ENCODE data around the gene NEIL1. TPM values are rescaled to one million over a fixed set of nuclear protein-coding genes. Genes with fewer than 3 reads are reported as not detected.
"Not testable (repeated sequence)": the region's sequence is repeated elsewhere in the genome, so short reads cannot be mapped to it uniquely, and the experiment has no call there.

Gene NEIL1
- polyA plus RNA-seq, 2 of the 4 experiments (the other 2 are of a cell fraction): 3.2 to 6.8 TPM

DNA sequence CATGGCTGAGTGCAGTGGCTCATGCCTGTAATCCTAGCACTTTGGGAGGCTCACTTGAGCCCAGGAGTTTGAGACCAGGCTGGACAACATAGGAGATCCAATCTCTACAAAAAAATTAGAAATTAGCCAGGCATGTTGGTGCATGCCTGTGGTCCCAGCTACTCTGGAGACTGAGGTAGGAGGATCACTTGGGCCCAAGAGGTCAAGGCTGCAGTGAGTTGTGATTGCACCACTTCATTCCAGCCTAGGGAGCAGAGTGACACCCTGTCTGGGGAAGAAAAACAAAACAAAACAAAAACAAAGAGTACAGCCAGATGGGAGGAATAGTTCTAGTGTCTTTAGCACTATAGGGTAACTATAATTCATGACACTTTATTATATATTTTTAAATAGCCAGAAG lies 37.1 kb upstream of the NEIL1 start:
- no peak overlapping the region for H3K4me2 ChIP-seq
- peaks cover 6% of the 10 kb centered on the region; the same call in 2 of the 3 replicates for H3K4me1 ChIP-seq
- ATAC-seq (no peak), DNase-seq (ENCODE audit: low read depth in 1 of 2, low spot score in 1 of 2) (no peak), FAIRE-seq (no peak)
- no peak overlapping the region for H3K27ac ChIP-seq
- no peak for TF ChIP-seq HDAC2 (IDR thresholded peaks at IDR 0.05)
- no peaks in the 10 kb centered on the region for H3K9me3 ChIP-seq
- POLR2A ChIA-PET: no interaction called here
- CTCF ChIA-PET: interaction anchor here (1.0 to 3.0 kb wide), 3 partner anchors 10 to 280 kb away, joined by 4 to 27 read pairs (median 4); no protein-coding TSS in a partner anchor
- H3K4me3 ChIP-seq: no peak overlapping the region

GRCh38 chr15:75312548-75312947 lies 34.3 kb upstream of the NEIL1 start:
- DNase-seq (ENCODE audit: low read depth in 1 of 2, low spot score in 1 of 2); H3K4me2 ChIP-seq; H3K4me3 ChIP-seq; H3K9me3 ChIP-seq; H3K27ac ChIP-seq; H3K4me1 ChIP-seq; FAIRE-seq; ATAC-seq; POLR2A ChIA-PET: not testable (repeated sequence)
- 92% methylated on average over 1 of the region's 1 CpG for WGBS (ENCODE audit: missing lambda C conversion rate)
- CTCF ChIA-PET: interaction anchor here (0.7 to 2.2 kb wide), 4 partner anchors 18 to 542 kb away, joined by 3 to 5 read pairs (median 4); no protein-coding TSS in a partner anchor

GRCh38 chr15:75313116-75313845 lies 33.6 kb upstream of the NEIL1 start:
- no peak for FAIRE-seq
- H3K4me3 ChIP-seq: no peak overlapping the region
- no peak for TF ChIP-seq ZC3H11A (IDR thresholded peaks at IDR 0.05)
- TF ChIP-seq SREBF2 (IDR thresholded peaks at IDR 0.05): no peak
- no peak for TF ChIP-seq MYC (IDR thresholded peaks at IDR 0.05; ENCODE audit: borderline replicate concordance, low read length)
- no peak for TF ChIP-seq ESRRA (IDR thresholded peaks at IDR 0.05; ENCODE audit: borderline replicate concordance, low read length)
- no peak for TF ChIP-seq EHMT2 (IDR thresholded peaks at IDR 0.05; ENCODE audit: low read depth)
- no peak for TF ChIP-seq JUN (IDR thresholded peaks at IDR 0.05)
- no peak for TF ChIP-seq CBX2 (IDR thresholded peaks at IDR 0.05; ENCODE audit: borderline replicate concordance, low read depth)
- TF ChIP-seq TFCP2L1 (CRISPR knock-in tag; IDR thresholded peaks at IDR 0.05): no peak
- TF ChIP-seq RNF2 (IDR thresholded peaks at IDR 0.05; ENCODE audit: borderline replicate concordance, low read depth): no peak
- H3K4me1 ChIP-seq: no peaks in the 10 kb centered on the region
- H3K4me2 ChIP-seq: no peak overlapping the region
- 66% methylated on average over 13 of the region's 13 CpGs for WGBS (ENCODE audit: missing lambda C conversion rate)
- no peaks in the 10 kb centered on the region for H3K9me3 ChIP-seq
- ATAC-seq: no peak
- no peak for DNase-seq (ENCODE audit: low read depth in 1 of 2, low spot score in 1 of 2)
- no peak overlapping the region for H3K27ac ChIP-seq
- CTCF ChIA-PET: interaction anchor here (0.7 to 2.2 kb wide), 4 partner anchors 17 to 543 kb away, joined by 3 to 5 read pairs (median 4); no protein-coding TSS in a partner anchor
- POLR2A ChIA-PET: no interaction called here

GRCh38 chr15:75314552-75315290 lies 32.1 kb upstream of the NEIL1 start:
- no peak overlapping the region for H3K4me2 ChIP-seq
- no peak overlapping the region for H3K27ac ChIP-seq
- DNase-seq (ENCODE audit: low read depth in 1 of 2, low spot score in 1 of 2): no peak
- ChIA-PET CTCF (interaction anchor here (1.1 to 2.2 kb wide), 3 partner anchors 111 to 545 kb away, joined by 4 to 5 read pairs (median 4); no protein-coding TSS in a partner anchor), POLR2A (no interaction called here)
- no peaks in the 10 kb centered on the region for H3K9me3 ChIP-seq
- no peak for FAIRE-seq
- no peak overlapping the region for H3K4me3 ChIP-seq
- H3K4me1 ChIP-seq: no peaks in the 10 kb centered on the region
- 55% methylated on average over 5 of the region's 5 CpGs for WGBS (ENCODE audit: missing lambda C conversion rate)
- TF ChIP-seq ATOH8 (CRISPR knock-in tag; IDR thresholded peaks at IDR 0.05; ENCODE audit: low read depth) (no peak), EHMT2 (IDR thresholded peaks at IDR 0.05; ENCODE audit: low read depth) (no peak)
- ATAC-seq: no peak; a peak in 1 of 6 replicates

- POLR2A ChIA-PET; DNase-seq (ENCODE audit: low read depth in 1 of 2, low spot score in 1 of 2); H3K27ac ChIP-seq; H3K4me2 ChIP-seq; H3K4me1 ChIP-seq; FAIRE-seq; H3K4me3 ChIP-seq; ATAC-seq; H3K9me3 ChIP-seq: not testable (repeated sequence)
- WGBS (ENCODE audit: missing lambda C conversion rate): 56% methylated on average over 5 of the region's 5 CpGs
- CTCF ChIA-PET: interaction anchor here (0.9 to 1.5 kb wide), 3 partner anchors 10 to 12 kb away, joined by 3 to 4 read pairs (median 4); no protein-coding TSS in a partner anchor
These were observed 27.5 kb upstream of the NEIL1 start for GRCh38 chr15:75319231-75319897.

All from A549 (cell line).